ENCODE measurements around the gene HMCN2.

HMCN2 gene

GRCh38 chr9:130371196-130371966 lies 105.8 kb downstream of the HMCN2 start:
- no peak for DNase-seq

DNA sequence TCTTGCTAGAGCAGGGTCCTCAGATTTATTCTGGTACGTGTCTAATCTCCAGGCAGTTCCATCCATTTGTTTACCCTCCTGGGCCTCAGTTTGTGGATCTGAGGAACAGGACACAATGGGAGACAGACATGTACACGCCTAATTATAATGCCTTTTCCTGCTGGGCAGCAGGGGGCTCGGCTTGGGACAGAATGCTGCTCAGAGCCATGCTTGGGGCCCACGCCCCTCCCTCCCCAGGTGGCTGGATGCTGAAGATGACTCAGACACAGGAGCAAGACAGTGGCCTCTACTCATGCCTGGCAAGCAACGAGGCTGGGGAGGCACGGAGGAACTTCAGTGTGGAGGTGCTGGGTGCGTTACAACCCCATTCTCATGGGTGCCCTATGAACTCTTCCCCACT lies 106.5 kb downstream of the HMCN2 start:
- DNase-seq = no peak

DNA sequence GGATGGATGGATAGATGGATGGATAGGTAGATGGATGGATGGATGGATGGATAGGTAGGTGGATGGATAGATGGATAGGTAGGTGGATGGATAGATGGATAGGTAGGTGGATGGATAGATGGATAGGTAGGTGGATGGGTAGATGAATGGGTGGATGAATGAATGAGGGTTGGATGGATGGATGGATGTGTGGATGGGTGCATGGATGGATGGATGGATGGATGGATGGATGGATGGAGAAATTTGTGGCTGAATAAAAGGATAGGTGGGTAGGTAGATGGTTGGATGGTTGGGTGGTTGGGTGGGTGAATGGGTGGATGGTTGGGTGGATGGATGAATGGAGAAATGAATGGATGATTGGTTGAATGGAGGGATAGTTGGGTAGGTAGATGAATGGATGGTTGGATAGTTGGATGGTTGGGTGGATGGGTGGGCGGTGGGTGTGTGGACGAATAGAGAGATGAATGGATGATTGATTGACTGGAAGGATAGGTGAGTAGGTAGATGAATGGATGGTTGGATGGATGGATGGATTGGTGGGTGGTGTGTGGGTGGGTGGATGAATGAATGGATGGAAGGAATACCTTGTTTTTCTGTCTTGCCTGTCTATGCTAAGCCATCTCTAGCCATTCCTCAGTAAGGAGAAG lies 108.2 kb downstream of the HMCN2 start:
- no peak for DNase-seq

DNA sequence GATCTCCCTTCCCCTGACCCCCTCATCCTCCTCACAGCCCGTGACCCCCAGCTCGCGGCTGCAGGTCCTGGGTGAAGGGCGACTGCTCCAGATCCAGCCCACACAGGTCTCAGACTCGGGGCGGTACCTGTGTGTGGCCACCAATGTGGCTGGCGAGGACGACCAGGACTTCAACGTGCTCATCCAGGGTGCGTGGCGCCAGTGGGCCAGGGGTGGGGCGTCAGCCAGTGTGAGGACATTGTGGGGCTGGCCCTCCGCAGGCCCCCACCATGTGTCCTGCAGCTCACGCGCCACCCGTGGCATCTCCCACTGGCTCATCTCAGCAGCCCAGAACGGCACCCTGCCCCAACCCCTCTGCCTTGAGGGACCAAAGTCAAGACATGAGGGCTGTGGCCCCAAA lies 112.1 kb downstream of the HMCN2 start:
- no peak for DNase-seq

- no peak for DNase-seq
Measured at GRCh38 chr9:130378875-130379648, 113.5 kb downstream of the HMCN2 start.

- no peak for DNase-seq
Measured at GRCh38 chr9:130379649-130379970, 114.0 kb downstream of the HMCN2 start.

DNA sequence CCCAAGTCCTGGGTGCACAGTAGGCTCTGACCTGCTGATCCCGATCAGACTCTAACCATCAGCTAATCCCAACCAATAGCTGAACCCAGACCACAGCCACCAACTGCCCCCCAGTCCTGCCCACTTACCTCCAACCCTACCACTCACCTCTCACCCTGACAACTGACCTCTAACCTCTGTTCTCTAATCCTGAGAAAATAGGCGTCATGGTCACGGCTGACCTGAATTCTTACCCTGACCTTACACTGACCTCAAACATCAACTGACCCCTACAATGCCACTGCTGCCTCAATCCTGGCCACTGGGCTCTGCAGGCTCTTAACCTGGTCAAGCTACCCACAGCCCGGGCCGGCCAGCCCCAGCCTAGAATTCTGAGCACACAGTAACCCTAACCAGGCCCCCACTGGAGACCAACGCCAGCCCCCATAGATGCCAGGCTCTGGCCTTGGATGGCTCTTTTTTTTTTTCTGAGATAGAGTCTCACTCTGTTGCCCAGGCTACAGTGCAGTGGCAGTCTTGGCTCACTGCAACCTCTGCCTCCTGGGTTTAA lies 115.4 kb downstream of the HMCN2 start:
- no peak for DNase-seq

- no peak for DNase-seq
Measured at GRCh38 chr9:130381660-130382059, 116.1 kb downstream of the HMCN2 start.

- DNase-seq = no peak
Measured at GRCh38 chr9:130382096-130382495, 116.5 kb downstream of the HMCN2 start.

- no peak for DNase-seq
Measured at GRCh38 chr9:130382636-130383349, 117.2 kb downstream of the HMCN2 start.

- no peak for DNase-seq
Measured at GRCh38 chr9:130383350-130383715, 117.8 kb downstream of the HMCN2 start.

DNA sequence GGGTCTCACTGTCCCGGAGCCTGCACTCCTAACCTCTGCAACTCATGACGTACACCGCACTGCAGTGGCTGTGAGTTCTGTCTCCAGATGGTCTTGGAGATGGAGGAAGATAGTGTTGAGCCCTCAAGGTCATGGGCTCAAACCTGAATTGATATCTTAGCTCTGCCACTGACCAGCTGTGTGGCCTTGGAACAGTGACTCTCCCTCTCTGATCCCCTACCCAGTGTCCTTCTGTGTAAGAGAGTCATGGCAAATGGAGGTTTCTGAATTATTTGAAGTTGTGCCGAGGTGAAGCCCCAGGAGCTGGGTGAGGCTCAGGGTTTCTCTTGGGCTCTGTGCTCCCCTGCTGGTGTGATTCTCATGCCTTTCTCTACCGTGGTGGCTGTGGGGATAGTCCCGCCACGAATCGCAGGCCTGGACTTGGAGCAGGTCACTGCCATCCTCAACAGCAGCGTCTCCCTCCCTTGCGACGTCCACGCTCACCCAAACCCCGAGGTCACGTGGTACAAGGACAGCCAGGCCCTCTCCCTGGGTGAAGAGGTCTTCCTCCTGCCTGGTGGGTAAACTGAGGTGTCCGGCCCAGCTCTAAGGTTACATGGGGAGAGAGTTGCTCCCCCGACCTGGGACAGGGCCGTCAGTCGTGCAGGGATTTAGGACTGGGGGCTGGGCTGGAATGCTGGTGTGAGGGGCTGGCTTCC lies 118.6 kb downstream of the HMCN2 start:
- DNase-seq = no peak

GRCh38 chr9:130385257-130385656 lies 119.7 kb downstream of the HMCN2 start:
- DNase-seq = no peak

- DNase-seq = no peak
Measured at GRCh38 chr9:130387398-130387797, 121.8 kb downstream of the HMCN2 start.

DNA sequence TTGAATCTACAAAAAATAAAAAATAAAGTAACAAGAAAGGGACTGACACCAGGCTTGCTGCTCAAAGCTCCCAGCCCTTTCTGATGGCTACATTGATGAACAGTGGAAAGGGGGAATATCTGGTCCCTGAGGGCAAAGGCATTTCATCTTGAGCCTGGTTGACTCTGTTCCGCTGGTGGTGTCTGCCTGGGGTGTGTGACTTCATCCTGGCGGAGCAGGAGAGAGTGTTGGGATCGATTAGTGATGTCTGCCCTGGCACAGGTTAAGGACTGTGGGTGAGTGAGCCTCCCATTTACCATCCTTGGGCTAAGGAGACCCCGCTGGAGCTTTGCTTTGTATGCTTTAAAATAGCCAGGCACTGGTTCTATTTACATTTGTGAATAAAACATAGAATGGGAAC lies 122.3 kb downstream of the HMCN2 start:
- DNase-seq = no peak

DNA sequence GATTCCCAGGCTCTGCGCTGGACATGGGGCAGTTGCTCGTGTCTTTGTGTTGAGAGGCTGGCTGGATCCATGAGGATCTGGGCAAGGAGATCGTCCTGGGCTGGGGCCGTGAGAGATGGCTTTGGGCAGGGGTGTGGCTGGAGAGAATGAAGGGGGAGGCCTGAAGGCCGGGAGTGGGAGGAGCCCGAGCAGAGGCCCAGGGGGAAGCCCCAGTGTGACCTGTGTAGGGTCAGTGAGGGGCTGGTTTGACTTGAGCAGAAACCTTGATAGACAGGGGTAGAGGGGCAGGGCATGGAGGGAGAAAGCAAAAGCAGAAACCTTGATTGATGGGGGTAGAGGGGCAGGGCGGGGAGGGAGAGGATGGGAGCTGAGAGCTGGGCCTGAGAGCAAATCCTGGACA lies 124.8 kb downstream of the HMCN2 start:
- DNase-seq = no peak

- DNase-seq = no peak
Measured at GRCh38 chr9:130390986-130391385, 125.4 kb downstream of the HMCN2 start.

GRCh38 chr9:130391866-130392265 lies 126.3 kb downstream of the HMCN2 start:
- no peak for DNase-seq

- no peak for DNase-seq
Measured at GRCh38 chr9:130393681-130394071, 128.1 kb downstream of the HMCN2 start.

DNA sequence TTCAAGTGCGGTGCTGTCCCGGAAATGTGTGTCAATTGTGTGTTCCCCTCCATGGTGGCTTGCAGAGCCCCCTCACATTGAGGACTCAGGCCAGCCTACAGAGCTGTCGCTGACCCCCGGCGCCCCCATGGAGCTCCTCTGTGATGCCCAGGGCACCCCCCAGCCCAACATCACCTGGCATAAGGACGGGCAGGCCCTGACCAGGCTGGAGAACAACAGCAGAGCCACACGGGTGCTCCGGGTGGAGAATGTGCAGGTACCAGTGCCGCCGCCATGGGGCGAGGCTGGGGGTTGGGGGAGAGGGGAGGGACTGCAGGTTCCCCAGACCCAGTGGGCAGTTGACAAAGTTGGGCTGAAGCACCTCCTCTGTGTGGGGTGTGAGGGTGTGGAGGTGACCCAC lies 128.8 kb downstream of the HMCN2 start:
- no peak for DNase-seq

DNA sequence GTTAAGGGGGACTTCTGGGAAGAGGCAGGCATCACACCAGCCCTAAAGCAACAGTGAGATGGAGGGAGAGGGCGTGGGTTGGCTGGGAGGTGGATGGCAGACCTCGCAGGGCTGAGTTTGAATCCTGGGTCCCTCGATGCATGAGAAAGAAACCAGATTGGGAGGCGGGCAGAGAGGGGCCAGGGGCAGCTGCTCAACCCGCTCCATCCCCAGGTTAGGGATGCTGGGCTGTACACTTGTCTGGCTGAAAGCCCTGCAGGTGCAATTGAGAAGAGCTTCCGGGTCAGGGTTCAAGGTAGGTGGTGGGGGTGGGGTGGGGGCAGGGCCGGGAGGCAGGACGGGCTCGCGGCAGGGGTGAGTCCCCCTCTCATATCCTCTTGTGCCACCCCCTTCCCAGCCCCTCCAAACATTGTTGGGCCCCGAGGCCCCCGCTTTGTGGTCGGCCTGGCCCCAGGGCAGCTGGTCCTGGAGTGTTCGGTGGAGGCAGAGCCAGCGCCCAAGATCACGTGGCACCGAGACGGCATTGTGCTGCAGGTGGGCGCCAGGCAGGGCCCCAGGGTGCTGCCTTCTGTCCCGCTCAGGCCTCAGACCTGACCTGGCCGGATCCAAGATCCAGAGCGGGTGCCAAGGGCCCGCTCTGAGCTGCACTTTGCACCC lies 129.4 kb downstream of the HMCN2 start:
- no peak for DNase-seq
